Erythroblast (primary cell): ENCODE data around the gene CCDC175.

ENCODE experiments used
- GATA1 ChIP-seq: IDR thresholded peaks from 2 replicates; pipeline ENCODE4 v1.6.1; 2011; ENCODE audit warnings: low read depth, mild to moderate bottlenecking, control low read depth, low read length, moderate library complexity
- POLR2A ChIP-seq: IDR thresholded peaks from 2 replicates; pipeline ENCODE4 v1.6.1; 2011; ENCODE audit warnings: mild to moderate bottlenecking, low read length

DNA sequence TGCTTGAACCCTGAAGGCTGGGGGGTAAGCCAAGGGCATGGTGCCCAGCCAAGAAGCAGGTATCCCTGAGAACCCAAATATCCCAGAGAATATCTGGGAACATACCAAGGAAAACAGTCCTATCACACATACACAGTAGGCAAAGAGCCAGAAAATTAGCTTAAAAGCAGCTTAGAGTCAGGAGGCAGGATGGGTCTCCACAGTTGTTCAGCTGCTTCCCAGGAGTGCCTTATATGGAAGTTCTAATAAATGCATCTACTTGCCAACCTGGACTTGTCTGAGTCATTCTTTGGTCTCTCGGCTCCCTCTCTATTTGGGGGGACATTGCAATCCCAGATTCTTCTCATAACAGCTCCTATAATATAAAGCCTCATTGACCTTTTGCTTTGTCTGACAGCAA lies 102.4 kb downstream of the CCDC175 start:
- TF ChIP-seq POLR2A (no peak), GATA1 (no peak)
